ENCODE measurements around the gene RETN. TPM values are rescaled to one million over a fixed set of nuclear protein-coding genes. Genes with fewer than 3 reads are reported as not detected.

RETN gene
- polyA plus RNA-seq, 4 donors = 0.54 to 3.0 (median 1.6) TPM

GRCh38 chr19:7657131-7657751, 11.6 kb upstream of the RETN start:
- DNase-seq (ENCODE audit: low read depth in 4 of 4, low spot score in 3 of 4) = no peak

GRCh38 chr19:7658219-7658686, 10.6 kb upstream of the RETN start:
- no peak for DNase-seq (ENCODE audit: low read depth in 4 of 4, low spot score in 3 of 4)

GRCh38 chr19:7661744-7662538, 6.9 kb upstream of the RETN start:
- no peak for DNase-seq (ENCODE audit: low read depth in 4 of 4, low spot score in 3 of 4)

GRCh38 chr19:7662657-7663056, 6.2 kb upstream of the RETN start:
- no peak for DNase-seq (ENCODE audit: low read depth in 4 of 4, low spot score in 3 of 4)

GRCh38 chr19:7663706-7664105, 5.1 kb upstream of the RETN start:
- no peak for DNase-seq (ENCODE audit: low read depth in 4 of 4, low spot score in 3 of 4)

- no peak for DNase-seq (ENCODE audit: low read depth in 4 of 4, low spot score in 3 of 4)
These were observed 3.8 kb upstream of the RETN start for GRCh38 chr19:7665076-7665475.

- DNase-seq (ENCODE audit: low read depth in 4 of 4, low spot score in 3 of 4) = no peak
These were observed 792 bp downstream of the RETN start for GRCh38 chr19:7669641-7670040.

GRCh38 chr19:7670150-7670783, 1.4 kb downstream of the RETN start:
- DNase-seq (ENCODE audit: low read depth in 4 of 4, low spot score in 3 of 4) = no peak

- no peak for DNase-seq (ENCODE audit: low read depth in 4 of 4, low spot score in 3 of 4)
These were observed 1.9 kb downstream of the RETN start for GRCh38 chr19:7670790-7671189.

- DNase-seq (ENCODE audit: low read depth in 4 of 4, low spot score in 3 of 4) = no peak
These were observed 3.7 kb downstream of the RETN start for GRCh38 chr19:7672522-7672921.

GRCh38 chr19:7674010-7675005, 5.5 kb downstream of the RETN start:
- DNase-seq (ENCODE audit: low read depth in 4 of 4, low spot score in 3 of 4) = no peak

GRCh38 chr19:7676376-7676775, 7.5 kb downstream of the RETN start:
- no peak for DNase-seq (ENCODE audit: low read depth in 4 of 4, low spot score in 3 of 4)

- DNase-seq (ENCODE audit: low read depth in 4 of 4, low spot score in 3 of 4) = no peak
These were observed 8.0 kb downstream of the RETN start, which contains the start of gene MCEMP1 for GRCh38 chr19:7676854-7677253. TSS of gene MCEMP1 (plus strand) at chr19:7677090. CDS start at chr19:7677121, 31 bp downstream.

- no peak for DNase-seq (ENCODE audit: low read depth in 4 of 4, low spot score in 3 of 4)
These were observed 8.9 kb downstream of the RETN start for GRCh38 chr19:7677669-7678311.

- no peak for DNase-seq (ENCODE audit: low read depth in 4 of 4, low spot score in 3 of 4)
These were observed 10.3 kb downstream of the RETN start for GRCh38 chr19:7678971-7679751.

GRCh38 chr19:7679771-7680605, 11.1 kb downstream of the RETN start:
- DNase-seq (ENCODE audit: low read depth in 4 of 4, low spot score in 3 of 4) = no peak

- DNase-seq (ENCODE audit: low read depth in 4 of 4, low spot score in 3 of 4) = peak; percentile 62 to 82 (median 77)
These were observed 11.9 kb downstream of the RETN start, which contains the start of gene TRAPPC5 for GRCh38 chr19:7680606-7681339. TSS of gene TRAPPC5 (plus strand) at chr19:7680833. CDS start at chr19:7682254, 1,421 bp downstream.
